Lower lobe of right lung (tissue), 2 donors: Measurements from ENCODE around the gene SPDYE4. TPM values are rescaled to one million over a fixed set of nuclear protein-coding genes. Genes with fewer than 3 reads are reported as not detected.

ENCODE experiments used
- ATAC-seq, 2 donors: fragments of 200-7000 bp; cut with Tn5 transposase; one replicate each; pipeline ENCODE4 v1.9.1; 2020 to 2022; ENCODE audit warnings: mild to moderate bottlenecking in 2 of 2, moderate library complexity in 2 of 2
- DNase-seq: peaks from one replicate; pipeline ENCODE4 v3.0.0-alpha.2; 2020
- H3K27ac ChIP-seq: fragments of 200-600 bp; one replicate; pipeline ENCODE4 v1.8.0; 2022
- H3K27me3 ChIP-seq: fragments of 200-600 bp; one replicate; pipeline ENCODE4 v1.8.0; 2022; ENCODE audit warnings: low read depth
- H3K36me3 ChIP-seq: fragments of 200-600 bp; one replicate; pipeline ENCODE4 v1.8.0; 2022; ENCODE audit warnings: mild to moderate bottlenecking
- H3K4me1 ChIP-seq: fragments of 200-600 bp; one replicate; pipeline ENCODE4 v1.8.0; 2022
- H3K4me3 ChIP-seq: fragments of 200-600 bp; one replicate; pipeline ENCODE4 v1.8.0; 2022; ENCODE audit warnings: mild to moderate bottlenecking
- H3K9me3 ChIP-seq: fragments of 200-600 bp; one replicate; pipeline ENCODE4 v1.8.0; 2022
- intact Hi-C: fragments of 100-400 bp; cut with DNase I; formaldehyde crosslinking; loops from one replicate; pipeline ENCODE4 v1.11.0; 2022
- total RNA-seq: library from RNA; stranded (reverse); fragmentation: NEBNext Ultra II Directional; extraction: Animal tissue kit (Norgen Biotek cat#: 25700); gene quantifications from one replicate; pipeline ENCODE4 v1.2.1, GENCODE V29; 2021
- TF ChIP-seq, protein P1 (sequence below): fragments of 200-600 bp; IDR thresholded peaks from one replicate; pipeline ENCODE4 v1.8.0; 2022; ENCODE audit warnings: antibody characterized with exemption, mild to moderate bottlenecking
- donor health status: DM: no; HTN: yes; CAD: no; lungs with severe emphysema.

The SPDYE4 gene
- total RNA-seq, 1 donor from 2014 or later, result not detected

GRCh38 chr17:8781776-8782175 is 23.4 kb upstream of the SPDYE4 start:
- DNase-seq (no peak), ATAC-seq (no peak)
- no peaks in the 10 kb centered on the region for H3K36me3 ChIP-seq
- TF ChIP-seq, protein P1, sequence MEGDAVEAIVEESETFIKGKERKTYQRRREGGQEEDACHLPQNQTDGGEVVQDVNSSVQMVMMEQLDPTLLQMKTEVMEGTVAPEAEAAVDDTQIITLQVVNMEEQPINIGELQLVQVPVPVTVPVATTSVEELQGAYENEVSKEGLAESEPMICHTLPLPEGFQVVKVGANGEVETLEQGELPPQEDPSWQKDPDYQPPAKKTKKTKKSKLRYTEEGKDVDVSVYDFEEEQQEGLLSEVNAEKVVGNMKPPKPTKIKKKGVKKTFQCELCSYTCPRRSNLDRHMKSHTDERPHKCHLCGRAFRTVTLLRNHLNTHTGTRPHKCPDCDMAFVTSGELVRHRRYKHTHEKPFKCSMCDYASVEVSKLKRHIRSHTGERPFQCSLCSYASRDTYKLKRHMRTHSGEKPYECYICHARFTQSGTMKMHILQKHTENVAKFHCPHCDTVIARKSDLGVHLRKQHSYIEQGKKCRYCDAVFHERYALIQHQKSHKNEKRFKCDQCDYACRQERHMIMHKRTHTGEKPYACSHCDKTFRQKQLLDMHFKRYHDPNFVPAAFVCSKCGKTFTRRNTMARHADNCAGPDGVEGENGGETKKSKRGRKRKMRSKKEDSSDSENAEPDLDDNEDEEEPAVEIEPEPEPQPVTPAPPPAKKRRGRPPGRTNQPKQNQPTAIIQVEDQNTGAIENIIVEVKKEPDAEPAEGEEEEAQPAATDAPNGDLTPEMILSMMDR, result no peak
- H3K27me3 ChIP-seq, result peaks cover 3% of the 10 kb centered on the region
- no peak overlapping the region for H3K4me3 ChIP-seq
- no peak overlapping the region for H3K27ac ChIP-seq
- H3K4me1 ChIP-seq, result peaks cover 4% of the 10 kb centered on the region
- H3K9me3 ChIP-seq, result no peaks in the 10 kb centered on the region
- intact Hi-C loops, result no loop called here

DNA sequence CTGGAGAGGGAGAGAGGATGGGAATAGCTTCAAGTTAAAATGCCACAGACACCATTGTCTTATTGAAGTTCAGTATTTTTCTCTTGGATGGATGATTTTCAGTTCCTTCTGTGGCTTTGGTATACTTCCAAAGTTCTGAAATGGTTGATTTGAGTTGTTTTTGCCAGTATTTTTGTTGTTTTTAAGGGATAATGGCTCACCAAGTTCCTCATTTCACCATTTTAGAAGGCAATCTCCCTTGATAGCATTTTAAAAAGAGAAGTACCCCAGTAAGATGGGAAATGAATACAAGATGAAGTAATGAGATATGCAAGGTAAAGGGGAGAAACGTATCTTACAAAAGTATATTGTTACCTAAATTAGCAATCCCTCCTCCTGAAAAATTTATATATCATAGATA is 18.5 kb upstream of the SPDYE4 start:
- Histone ChIP-seq H3K36me3 (no peaks in the 10 kb centered on the region), H3K4me1 (peaks cover 7% of the 10 kb centered on the region), H3K27ac (no peak overlapping the region), H3K4me3 (no peak overlapping the region), H3K27me3 (peaks cover 7% of the 10 kb centered on the region), H3K9me3 (no peaks in the 10 kb centered on the region)
- TF ChIP-seq, protein P1, result no peak
- intact Hi-C loops, result no loop called here
- DNase-seq (no peak), ATAC-seq (no peak)

DNA sequence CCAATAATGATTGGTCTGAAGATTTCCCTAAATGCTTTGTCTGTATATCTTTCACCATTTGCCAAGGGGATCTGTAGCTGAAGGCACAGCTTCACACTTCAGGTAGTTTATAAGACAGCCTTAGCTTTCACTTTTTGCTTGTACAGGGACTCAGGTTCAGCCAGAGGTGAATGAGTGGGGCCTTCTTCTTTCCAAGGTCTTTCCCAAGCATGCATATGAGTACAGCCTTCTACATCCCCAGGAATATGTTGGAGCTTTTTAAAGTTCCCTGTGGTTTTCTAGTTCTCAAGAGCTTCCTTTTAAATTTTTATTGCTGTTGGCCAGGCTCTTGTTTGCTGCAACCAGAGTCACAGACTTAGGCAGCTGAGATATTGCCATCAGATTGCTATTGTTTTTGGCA is 17.9 kb upstream of the SPDYE4 start:
- intact Hi-C loops, result no loop called here
- Histone ChIP-seq H3K27me3 (peaks cover 10% of the 10 kb centered on the region), H3K9me3 (no peaks in the 10 kb centered on the region), H3K27ac (no peak overlapping the region), H3K36me3 (no peaks in the 10 kb centered on the region), H3K4me3 (no peak overlapping the region), H3K4me1 (peaks cover 7% of the 10 kb centered on the region)
- ATAC-seq, result no peak
- no peak for DNase-seq
- TF ChIP-seq, protein P1, result no peak

- Histone ChIP-seq H3K4me3 (no peak overlapping the region), H3K27me3 (peaks cover under 1% of the 10 kb centered on the region), H3K9me3 (no peaks in the 10 kb centered on the region), H3K36me3 (no peaks in the 10 kb centered on the region), H3K27ac (no peak overlapping the region), H3K4me1 (no peaks in the 10 kb centered on the region)
- TF ChIP-seq, protein P1, result no peak
- intact Hi-C loops, result no loop called here
- DNase-seq (no peak), ATAC-seq (no peak)
Observed at GRCh38 chr17:8766731-8767130, 8.4 kb upstream of the SPDYE4 start.

- Histone ChIP-seq H3K4me3 (no peak overlapping the region), H3K4me1 (no peaks in the 10 kb centered on the region), H3K27me3 (peaks cover 4% of the 10 kb centered on the region), H3K27ac (no peak overlapping the region), H3K36me3 (no peaks in the 10 kb centered on the region), H3K9me3 (no peaks in the 10 kb centered on the region)
- DNase-seq, result no peak
- TF ChIP-seq, protein P1, result no peak
- no peak for ATAC-seq
- intact Hi-C loops, result no loop called here
Observed at GRCh38 chr17:8762012-8762411, 3.7 kb upstream of the SPDYE4 start.

DNA sequence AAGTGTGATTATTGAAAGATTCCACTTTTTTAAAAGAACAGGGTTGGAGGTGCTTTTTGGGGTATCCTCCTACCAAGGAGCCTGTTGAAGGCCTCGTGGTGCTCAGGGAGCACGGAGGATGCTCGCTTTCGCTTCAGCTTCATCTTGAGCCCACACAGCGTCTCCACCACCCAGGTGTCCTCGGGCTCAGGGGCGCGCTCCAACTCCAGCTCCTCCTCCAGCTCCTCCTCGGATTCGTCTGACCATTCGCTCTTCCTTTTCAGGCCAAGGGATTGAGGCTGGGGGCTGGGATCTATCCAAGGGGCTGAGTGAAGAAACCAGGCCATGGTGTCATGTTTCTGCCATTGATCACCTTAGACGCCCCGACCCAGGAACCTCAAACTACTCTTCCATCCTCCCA is 1.2 kb downstream of the SPDYE4 start:
- Histone ChIP-seq H3K27ac (no peak overlapping the region), H3K9me3 (no peaks in the 10 kb centered on the region), H3K36me3 (no peaks in the 10 kb centered on the region), H3K27me3 (peaks cover 12% of the 10 kb centered on the region), H3K4me1 (no peaks in the 10 kb centered on the region), H3K4me3 (no peak overlapping the region)
- no peak for ATAC-seq
- no peak for DNase-seq
- intact Hi-C loops, result no loop called here
- TF ChIP-seq, protein P1, result no peak
